HG02870 (cell line): Measurements from ENCODE around the gene DCAF7.

Source experiments
- ATAC-seq: cut with Tn5 transposase; IDR thresholded peaks from one replicate; pipeline ENCODE4 v1.9.1; 2021; ENCODE audit warnings: mild to moderate bottlenecking, moderate library complexity; ENCODE audit not compliant: unreplicated experiment

DCAF7 gene, protein sequence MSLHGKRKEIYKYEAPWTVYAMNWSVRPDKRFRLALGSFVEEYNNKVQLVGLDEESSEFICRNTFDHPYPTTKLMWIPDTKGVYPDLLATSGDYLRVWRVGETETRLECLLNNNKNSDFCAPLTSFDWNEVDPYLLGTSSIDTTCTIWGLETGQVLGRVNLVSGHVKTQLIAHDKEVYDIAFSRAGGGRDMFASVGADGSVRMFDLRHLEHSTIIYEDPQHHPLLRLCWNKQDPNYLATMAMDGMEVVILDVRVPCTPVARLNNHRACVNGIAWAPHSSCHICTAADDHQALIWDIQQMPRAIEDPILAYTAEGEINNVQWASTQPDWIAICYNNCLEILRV

GRCh38 chr17:63549946-63550816 lies at the start of gene DCAF7:
DCAF7 (plus strand) TSS chr17:63550477; CDS start chr17:63550678, 201 bp downstream.
- peak; percentile 95 for ATAC-seq

DNA sequence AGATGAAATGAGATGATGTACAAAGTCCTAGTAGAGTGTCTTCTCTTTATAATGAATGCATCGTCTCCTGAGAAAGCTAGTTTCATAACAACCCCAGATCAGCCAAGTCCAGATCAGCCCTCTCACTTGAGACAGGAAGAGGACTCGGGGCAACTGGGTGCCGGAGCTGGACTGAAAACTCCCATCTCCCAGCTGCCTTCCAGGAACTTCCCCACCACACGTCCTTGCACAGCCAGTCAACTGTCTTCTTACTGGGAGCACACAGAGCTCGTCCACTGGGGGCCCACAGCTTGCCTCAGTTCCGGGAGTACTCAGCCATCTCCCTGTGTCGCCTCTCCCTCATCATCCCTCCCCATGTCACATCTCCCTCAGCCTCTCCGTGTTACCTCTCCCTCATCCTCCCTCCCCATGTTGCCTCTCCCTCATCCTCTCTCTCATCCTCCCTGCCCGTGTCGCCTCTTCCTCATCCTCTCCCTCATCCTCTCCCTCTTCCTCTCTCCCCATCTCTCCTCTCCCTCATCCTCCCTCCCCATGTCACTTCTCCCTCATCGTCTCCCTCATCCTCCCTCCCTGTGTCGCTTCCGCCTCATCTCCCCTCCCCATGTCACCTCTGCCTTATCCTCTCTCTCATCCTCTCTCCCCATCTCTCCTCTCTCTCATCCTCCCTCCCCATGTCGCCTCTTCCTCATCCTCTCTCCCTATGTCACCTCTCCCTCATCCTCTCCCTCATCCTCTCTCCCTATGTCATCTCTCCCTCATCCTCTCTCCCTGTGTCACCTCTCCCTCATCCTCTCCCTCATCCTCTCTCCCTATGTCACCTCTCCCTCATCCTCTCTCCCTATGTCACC lies 49.5 kb upstream of the DCAF7 start:
- ATAC-seq: no peak

DNA sequence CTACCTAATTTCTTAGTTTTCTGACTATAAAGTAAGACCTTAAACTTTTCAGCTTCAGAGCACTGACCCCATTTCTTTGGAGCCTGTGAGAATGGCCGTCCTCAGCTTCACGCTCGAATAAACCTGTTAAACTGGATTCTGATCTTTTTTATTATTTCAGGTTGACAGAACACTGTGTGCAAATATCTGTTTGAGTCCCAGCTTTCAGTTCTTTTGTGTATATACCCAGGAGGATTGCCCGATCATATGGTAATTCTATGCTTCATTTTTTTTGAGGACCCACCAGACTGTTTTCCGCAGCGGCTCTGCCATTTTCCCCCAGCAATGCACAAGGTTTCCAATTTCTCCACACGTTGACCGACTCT lies 47.0 kb upstream of the DCAF7 start:
- ATAC-seq: no peak

DNA sequence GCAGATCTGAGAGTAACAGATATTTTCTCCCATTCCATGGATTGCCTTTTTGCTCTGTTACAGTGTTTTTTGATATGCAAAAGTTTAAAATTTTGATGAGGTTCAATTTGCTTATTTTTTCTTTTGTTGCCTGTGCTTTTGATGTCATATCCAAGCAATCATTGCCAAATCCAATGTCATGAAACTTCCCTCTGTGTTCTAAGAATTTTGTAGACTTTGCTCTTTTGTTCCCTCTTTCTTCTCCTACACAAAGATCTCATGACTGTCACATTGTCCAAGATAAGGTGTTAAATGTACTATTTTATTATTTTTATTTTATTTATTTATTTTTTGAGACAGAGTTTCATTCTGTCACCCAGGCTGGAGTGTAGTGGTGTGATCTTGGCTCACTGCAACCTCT lies 46.0 kb upstream of the DCAF7 start:
- ATAC-seq: no peak

- no peak for ATAC-seq
Observed at GRCh38 chr17:63505341-63505740, 44.9 kb upstream of the DCAF7 start.

DNA sequence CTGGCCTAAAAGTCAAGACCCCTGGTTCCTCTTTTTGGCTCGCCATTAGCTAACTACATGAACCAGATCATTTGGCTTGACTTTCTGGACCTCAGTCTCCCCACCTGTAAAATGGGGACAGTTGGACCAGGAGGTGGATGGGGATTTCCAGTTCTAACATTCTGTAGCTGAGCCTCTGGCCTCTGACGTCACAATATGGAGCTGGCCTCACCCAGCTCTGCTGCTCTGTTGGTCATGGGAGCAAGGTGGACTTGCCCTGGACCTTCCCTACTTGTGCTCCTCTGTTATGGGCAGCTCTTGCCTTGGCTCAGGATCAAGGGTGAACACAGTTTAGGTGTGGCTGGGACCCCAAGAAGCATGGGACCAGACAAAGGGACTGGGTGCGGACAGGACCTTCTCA lies 43.6 kb upstream of the DCAF7 start:
- no peak for ATAC-seq

GRCh38 chr17:63511331-63511730 lies 38.9 kb upstream of the DCAF7 start:
- ATAC-seq: no peak

GRCh38 chr17:63512388-63512787 lies 37.9 kb upstream of the DCAF7 start:
- ATAC-seq: no peak

GRCh38 chr17:63512896-63513644 lies 37.2 kb upstream of the DCAF7 start:
- ATAC-seq: no peak

DNA sequence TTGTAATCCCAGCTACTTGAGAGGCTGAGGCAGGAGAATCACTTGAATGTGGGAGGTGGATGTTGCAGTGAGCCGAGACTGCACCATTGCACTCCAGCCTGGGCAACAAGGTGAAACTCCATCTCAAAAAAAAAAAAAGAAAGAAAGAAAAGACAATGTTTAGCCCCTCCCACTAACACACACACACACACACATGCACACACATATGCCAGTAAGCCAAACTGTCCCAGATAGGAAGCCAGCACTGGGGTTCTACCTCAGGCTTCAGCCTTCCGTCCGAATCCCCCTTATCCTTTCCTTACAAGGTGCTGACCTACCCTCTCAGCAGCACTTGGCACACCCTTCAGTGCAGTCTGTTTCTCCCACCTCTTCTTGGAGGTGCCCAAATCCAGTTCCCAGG lies 35.8 kb upstream of the DCAF7 start:
- no peak for ATAC-seq

GRCh38 chr17:63514974-63515373 lies 35.3 kb upstream of the DCAF7 start:
- no peak for ATAC-seq

DNA sequence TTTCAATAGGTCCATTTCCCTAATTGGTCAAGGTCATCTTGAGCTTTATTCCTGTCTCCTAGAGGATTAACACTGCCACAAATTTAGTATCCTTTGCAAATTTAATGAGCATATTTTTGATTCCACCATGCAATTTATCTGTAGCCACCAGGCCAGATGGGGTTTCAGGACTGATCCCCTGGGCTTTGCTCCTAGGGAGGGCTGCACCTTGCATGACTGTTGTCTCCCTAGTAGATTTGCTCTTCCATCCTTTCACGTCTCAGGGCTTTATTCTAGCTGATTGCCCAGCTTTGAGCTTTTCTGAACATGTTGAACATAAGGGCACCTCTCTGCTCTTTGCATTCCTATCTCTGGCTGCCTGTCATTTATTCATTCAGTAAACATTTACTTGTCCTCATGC lies 34.9 kb upstream of the DCAF7 start:
- ATAC-seq: no peak

- no peak for ATAC-seq
Observed at GRCh38 chr17:63516910-63517824, 33.1 kb upstream of the DCAF7 start.

GRCh38 chr17:63517825-63518534 lies 32.3 kb upstream of the DCAF7 start:
- no peak for ATAC-seq

- no peak for ATAC-seq
Observed at GRCh38 chr17:63519116-63519881, 31.0 kb upstream of the DCAF7 start.

DNA sequence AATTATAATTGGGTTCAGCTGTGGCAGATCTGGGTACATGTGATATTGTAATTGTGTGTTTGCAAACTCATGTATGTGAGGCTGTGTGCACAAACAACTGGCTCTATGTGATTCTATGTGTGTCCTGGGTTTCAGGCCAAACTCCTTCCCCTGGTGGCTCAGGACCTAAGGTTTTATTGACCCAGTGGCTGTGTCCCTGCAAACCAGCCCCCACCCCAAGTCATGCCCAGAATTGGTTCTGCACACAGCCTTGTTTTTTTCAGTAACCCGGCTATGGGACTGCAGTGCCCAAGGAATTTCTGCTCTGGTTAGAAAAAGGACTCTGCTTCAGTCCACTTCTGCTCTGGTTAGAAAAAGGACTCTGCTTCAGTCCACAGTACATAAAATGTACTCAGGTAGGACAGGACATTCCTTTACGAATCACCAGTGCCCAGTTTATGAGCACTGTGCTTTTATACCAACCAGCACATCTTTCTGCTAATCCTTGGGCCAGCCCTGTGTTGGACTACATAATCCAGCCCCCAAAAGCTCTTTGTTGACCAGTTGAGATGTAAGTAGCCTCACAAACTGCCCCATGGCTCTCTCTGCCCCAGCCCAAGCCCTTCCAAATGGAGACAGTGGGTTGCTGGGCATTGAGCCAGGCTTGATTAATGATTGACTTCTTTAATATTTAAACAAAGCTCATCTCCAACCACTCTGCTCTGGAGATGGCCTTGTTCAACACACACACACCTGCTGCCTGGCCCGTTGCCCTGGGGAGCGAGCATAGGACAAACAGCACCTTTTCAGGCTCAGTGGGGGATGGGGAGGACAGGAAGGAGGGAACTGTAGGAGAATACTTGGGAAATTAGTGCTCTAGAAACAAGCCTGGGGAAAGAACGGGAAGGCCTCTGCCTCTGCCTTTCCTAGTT lies 30.1 kb upstream of the DCAF7 start:
- ATAC-seq: no peak

GRCh38 chr17:63523253-63523855 lies 26.9 kb upstream of the DCAF7 start, which contains the start of gene KCNH6:
KCNH6 (plus strand) TSS chr17:63523358; CDS start chr17:63523414, 56 bp downstream.
- ATAC-seq: no peak
